Measurements from ENCODE around the gene GTF3C1. TPM values are rescaled to one million over a fixed set of nuclear protein-coding genes. Genes with fewer than 3 reads are reported as not detected.

Gene GTF3C1
- total RNA-seq, 2 donors from 2014 or later, result 45.8 to 48.8 TPM

DNA sequence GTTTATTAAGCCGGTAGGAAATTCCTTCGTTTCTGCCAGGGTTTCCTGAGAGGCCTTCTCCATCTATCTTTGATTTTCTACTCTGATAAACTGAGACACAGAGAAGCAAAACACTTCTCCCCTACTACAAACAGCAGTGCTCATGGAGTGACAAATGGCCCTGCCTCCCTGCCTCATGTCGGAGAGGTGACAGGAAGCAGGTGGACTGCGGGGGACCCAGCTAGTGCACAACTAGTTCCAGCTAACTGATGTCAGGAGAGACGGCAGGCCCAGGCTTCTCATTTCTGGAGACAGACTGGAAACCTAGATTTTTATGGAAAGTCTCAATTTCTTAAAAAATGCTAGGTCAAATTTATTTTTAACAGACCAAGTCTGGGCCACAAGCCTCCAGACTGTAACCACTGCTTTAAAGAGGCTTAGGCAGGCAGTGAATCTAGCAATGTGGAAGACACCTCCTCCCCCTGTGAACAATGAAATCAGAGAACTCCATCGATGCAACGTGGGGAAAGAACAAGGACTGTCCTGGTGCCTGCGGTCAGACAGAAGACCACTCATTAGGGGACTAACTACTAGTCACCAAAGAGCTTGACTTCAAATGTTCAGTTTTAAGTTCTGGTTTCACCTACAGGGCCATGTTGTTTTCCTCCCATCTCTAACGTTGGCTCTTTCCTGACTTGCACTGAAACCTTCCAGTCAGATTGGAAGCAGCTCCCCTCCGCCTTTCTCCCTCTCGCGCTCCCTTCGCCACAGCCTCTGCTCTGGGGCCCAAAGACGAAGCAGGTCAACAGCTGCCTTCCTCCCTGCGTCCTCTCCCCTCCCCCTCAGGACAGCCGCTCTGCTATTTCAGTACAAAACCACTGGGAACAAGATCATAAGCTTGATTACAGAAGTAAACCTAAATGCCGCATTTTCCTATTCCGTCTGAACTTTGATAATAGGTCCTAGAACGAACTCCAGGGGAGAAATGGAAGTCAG lies 17.6 kb downstream of the GTF3C1 start:
- no peak for ATAC-seq
- intact Hi-C loops (cut with DNase I, micrococcal nuclease), result no loop called here
- DNase-seq, result no peak

DNA sequence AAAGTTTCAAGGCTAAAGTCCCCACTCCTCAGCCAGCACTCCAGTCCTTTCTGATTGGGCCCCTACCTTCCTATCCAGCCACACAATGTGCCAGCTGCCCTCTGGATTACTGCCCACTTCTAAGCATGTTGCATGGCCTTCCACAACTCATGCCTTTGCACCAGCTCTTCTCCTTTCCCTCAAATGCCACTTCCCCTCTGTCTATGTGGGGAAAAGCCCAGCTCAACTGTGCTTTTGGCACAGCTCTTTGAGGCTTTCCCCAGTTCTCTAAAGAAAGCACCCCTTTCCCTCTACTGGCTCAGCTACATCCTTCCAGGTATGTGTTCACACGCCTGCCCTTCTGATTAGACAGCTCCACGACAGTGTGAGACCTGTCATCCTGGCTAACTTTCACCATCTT lies 18.5 kb downstream of the GTF3C1 start:
- DNase-seq (no peak), ATAC-seq (no peak)
- intact Hi-C loops (cut with DNase I, micrococcal nuclease), result no loop called here

DNA sequence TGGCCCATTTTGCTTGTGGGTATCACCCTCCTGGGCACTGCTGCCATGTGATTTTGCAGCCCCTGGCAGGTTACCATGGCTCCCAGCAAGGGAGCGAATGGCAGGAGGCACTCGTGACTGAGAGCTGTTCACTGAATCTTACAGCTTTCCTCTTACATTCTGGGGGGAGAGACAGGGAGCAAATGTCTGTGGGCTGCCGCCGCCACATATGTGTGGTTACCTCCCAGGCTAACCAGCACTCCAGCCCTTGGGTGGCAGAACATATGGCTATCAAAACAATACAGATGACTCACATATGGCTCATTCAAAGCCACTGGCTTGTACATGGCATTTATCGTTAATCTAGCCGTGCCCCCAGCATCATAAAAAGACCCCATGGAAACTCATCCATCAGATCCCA lies 19.8 kb downstream of the GTF3C1 start:
- ATAC-seq (no peak), DNase-seq (no peak)
- intact Hi-C loops (cut with DNase I, micrococcal nuclease), result no loop called here

GRCh38 chr16:27528294-27528693 lies 21.4 kb downstream of the GTF3C1 start:
- intact Hi-C loops (cut with DNase I, micrococcal nuclease), result no loop called here
- DNase-seq, result no peak
- no peak for ATAC-seq

- no peak for DNase-seq
- ATAC-seq, result no peak
- intact Hi-C loops (cut with DNase I, micrococcal nuclease), result no loop called here
These were observed 23.5 kb downstream of the GTF3C1 start for GRCh38 chr16:27526180-27526579.

DNA sequence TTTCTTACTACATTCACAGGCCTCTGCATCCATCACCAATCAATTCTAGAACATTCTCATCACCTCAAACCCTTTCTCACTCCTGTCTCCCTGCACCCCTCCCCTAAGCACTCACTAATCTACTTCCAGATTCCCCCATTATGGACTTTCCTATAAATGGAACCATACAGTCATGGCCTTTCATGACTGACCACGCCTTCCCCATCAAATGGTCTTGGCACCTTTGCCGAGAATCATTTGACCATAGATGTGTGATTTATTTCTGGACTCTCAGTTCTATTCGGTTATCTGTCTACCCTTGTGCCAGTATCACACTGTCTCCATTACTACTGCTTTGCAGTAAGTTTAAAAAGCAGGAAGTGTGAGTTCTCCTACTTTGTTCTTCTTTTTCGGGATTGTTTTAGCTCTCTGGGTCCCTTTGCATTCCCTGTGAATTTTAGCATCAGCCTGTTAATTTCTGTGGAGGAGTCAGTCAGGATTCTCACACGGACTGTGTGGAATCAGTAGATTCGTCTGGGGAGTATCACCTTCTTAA lies 27.5 kb downstream of the GTF3C1 start:
- intact Hi-C loops (cut with DNase I, micrococcal nuclease), result no loop called here
- ATAC-seq, result no peak

GRCh38 chr16:27520982-27521673 lies 28.6 kb downstream of the GTF3C1 start:
- DNase-seq (no peak), ATAC-seq (no peak)
- intact Hi-C loops (cut with DNase I, micrococcal nuclease), result no loop called here

More for the DNA sequence above, 27.5 kb downstream of the GTF3C1 start:
- DNase-seq, result no peak

DNA sequence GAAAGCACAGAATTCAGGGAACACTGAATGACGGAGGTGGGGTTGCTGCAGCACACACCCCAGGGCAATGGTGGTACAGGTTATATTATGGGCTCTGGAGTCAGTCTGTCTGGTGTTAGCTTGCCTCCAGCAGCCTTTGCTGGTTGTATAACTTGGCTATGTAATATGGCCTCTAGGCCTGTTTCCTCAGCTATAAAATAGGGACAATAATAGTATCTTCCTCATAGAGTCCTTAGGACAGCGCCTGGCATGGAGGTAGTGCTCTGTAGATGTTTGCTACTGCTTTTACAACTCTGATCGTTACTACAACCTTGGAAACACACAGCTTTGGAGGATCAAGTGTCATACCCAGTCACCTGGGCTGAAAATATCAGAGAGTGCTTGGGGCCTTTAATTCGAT lies 31.5 kb downstream of the GTF3C1 start:
- DNase-seq, result no peak
- ATAC-seq, result peak; percentile 57
- intact Hi-C loops (cut with DNase I, micrococcal nuclease), result no loop called here

- ATAC-seq (no peak), DNase-seq (no peak)
- intact Hi-C loops (cut with DNase I, micrococcal nuclease), result no loop called here
These were observed 32.0 kb downstream of the GTF3C1 start for GRCh38 chr16:27517664-27518063.

GRCh38 chr16:27516365-27516764 lies 33.3 kb downstream of the GTF3C1 start:
- intact Hi-C loops (cut with DNase I, micrococcal nuclease), result no loop called here
- ATAC-seq (no peak), DNase-seq (no peak)

- ATAC-seq (peak; percentile 58), DNase-seq (peak in 1 of 2 donors; percentile 18)
- intact Hi-C loops (cut with DNase I, micrococcal nuclease), result no loop called here
These were observed 33.8 kb downstream of the GTF3C1 start for GRCh38 chr16:27515874-27516353.

DNA sequence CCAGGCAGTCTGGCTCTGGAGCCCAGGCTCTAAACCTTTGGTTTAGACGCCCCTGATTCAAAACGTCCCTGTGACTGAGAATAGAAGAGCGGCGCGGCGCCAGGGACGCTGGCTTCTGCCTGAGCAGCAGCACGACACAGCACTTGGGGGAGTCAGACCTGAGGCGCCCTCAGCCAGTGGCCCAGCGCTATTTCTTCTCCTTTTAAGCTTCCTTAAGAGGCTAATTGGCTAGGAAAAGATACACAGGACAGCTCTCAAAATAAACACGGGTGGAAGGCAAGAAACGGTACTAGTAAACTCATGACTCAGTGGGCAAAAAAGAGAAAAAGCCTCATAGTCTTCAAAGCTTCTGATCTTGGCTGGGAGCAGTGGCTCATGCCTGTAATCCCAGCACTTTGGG lies 34.9 kb downstream of the GTF3C1 start:
- no peak for ATAC-seq
- DNase-seq, result peak in 1 of 2 donors; percentile 12

GRCh38 chr16:27511657-27512448 lies 37.9 kb downstream of the GTF3C1 start:
- no peak for DNase-seq
- intact Hi-C loops (cut with DNase I, micrococcal nuclease), result no loop called here
- no peak for ATAC-seq

More for the DNA sequence above, 34.9 kb downstream of the GTF3C1 start:
- intact Hi-C loops (cut with DNase I, micrococcal nuclease), result no loop called here

GRCh38 chr16:27508476-27508875 lies 41.2 kb downstream of the GTF3C1 start:
- no peak for ATAC-seq
- intact Hi-C loops (cut with DNase I, micrococcal nuclease), result no loop called here
- no peak for DNase-seq

DNA sequence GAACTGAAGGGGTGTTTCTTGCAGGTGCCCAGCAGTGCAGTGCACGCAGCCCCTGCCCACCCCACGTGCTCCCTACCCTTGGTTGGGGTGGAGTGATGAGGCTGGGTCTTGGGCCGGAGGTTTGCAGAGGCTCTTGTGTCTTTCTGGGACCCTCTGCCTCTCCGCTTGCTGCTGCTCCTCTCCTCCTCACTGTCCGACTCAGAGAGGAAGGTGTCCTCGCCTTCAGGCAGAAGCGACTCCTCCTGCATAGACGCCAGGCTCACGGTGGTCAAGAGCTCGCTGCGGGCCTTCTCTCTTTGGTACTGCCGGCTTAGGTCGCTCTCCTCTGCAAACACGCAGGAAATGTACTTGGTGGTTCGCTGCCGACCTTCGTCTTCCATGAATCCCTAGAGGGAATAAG lies 42.9 kb downstream of the GTF3C1 start:
- no peak for DNase-seq
- intact Hi-C loops (cut with DNase I, micrococcal nuclease), result no loop called here
- ATAC-seq, result no peak

DNA sequence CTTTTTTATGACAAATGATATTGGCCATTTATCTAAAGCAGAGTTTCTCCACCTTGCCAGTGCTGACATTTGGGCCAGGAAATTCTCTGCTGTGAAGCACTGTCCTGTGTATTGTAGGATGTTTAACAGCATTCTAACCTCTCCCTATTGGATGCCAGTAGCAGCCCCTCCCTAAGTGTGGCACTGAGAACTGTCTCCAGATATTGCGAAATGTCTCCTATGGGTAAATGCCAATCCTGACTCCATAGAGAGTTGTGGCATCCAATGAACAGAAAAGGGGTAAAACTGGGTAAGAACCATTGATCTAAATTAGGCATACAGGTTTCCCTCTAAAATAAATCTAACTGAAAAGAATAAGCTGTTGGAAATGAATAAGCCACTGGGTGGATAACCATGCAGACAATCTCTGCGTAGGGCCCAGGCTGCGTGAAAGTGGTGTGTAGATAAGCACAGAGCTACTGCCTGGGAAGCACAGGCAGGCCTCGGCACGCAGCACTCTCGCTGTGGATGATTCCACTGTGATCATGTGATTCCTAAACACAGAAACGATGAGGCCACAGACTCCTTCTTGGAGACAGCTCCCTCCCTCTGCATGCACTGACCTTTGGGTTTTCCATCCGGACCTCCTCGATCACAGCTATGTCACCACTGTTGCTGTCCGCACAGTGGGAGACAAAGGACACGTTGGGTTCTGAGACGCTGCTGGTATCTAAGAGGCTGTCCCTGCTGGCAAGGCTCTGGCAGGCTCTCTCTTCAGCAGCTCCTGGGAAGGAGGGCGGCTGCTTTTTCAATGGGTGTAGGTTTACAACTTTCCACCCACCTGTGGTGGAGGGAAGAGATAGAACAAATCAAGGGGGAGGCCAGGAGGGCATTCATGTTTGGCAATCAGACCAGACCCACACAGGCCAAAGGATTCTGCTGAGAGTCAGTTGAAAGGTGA lies 44.1 kb downstream of the GTF3C1 start:
- no peak for DNase-seq
- intact Hi-C loops (cut with DNase I, micrococcal nuclease), result no loop called here
- no peak for ATAC-seq

DNA sequence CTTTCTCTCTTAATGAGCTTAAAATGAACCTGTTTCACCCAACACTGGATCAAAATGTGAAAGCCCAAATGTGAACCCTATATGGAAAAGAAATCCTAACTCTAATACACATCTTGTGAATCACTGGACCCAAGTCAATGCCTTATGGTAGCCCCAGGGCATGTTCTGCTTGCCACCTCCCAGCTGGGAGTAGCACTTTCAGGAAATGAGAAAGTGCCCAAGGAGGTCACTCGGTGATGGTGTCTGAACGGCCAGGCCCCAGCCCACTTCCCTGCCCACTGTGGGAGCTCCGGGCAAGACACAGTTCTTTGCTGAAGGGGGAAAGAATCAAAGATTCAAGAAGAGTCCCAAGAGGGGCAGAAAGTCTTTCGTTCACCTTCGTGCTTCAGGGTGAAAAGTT lies 46.1 kb downstream of the GTF3C1 start:
- ATAC-seq, result no peak

DNA sequence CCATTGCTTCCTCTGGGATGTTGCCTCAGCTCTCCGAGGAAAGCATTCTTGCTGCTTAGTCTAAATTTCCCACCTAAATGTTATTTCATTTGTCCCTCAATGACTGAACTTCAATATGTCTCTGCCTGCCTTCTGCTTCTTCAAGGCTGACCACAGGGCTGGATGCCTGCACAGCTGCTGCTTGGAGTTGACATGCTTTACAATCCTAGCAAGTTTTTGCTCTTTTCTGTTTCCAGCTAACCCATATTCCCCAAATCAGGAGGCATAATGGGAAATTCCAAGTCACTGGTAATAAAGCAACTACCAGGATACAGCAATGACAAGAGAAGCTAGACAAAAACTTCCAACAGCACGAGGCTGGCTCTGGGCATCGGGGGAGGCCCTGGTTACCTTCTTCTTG lies 48.9 kb downstream of the GTF3C1 start:
- intact Hi-C loops (cut with DNase I, micrococcal nuclease), result no loop called here
- ATAC-seq (no peak), DNase-seq (no peak)

More for the DNA sequence above, 46.1 kb downstream of the GTF3C1 start:
- intact Hi-C loops (cut with DNase I, micrococcal nuclease), result no loop called here
- DNase-seq, result no peak

Measured in left colon (tissue), 2 donors.